HG03558 (cell line): Measurements from ENCODE around the gene SST.
"Not testable (repeated sequence)": the region's sequence is repeated elsewhere in the genome, so short reads cannot be mapped to it uniquely, and the experiment has no call there.

Experiments
- ATAC-seq: cut with Tn5 transposase; IDR thresholded peaks from one replicate; pipeline ENCODE4 v1.9.1; 2021; ENCODE audit warnings: moderate number of reproducible peaks; ENCODE audit not compliant: unreplicated experiment; ENCODE audit errors: extremely low read depth

SST gene

DNA sequence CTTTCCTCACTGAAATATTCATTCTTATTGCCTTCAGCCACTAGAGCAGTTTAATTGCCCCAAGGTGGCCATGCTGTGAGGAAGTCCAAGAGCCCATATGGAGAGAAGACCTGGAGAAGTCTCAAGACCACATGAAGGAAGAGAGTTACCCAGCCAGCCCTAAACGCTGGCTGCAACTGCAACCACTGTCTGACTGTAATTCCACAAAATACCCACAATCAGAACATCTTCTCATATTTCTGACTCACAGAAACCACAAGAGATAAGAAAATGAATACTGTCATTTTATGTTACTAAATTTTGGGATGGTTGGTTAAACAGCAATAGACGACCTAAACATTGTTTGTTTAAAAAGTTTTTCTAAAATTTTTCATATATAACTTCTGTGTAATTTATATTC, 14.7 kb upstream of the SST start:
- ATAC-seq = no peak

DNA sequence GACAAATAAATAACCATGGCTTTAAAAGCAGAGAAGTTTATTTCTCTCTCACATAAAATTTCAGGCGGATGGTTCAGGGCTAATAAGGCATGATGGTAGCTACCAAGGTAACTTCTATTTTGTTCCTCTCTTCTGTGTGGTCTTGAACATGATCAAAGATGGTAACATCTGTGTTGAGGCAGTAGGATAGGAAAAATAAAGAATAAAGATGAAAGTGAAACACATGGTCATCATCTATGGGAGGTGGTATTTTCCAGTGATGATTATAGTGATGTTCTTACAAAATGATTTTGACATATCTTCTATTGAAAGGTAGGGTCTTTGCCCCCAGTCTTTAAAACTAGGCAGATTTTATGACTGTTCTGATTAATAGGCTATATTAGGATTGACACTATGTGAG, 14.2 kb upstream of the SST start:
- no peak for ATAC-seq

DNA sequence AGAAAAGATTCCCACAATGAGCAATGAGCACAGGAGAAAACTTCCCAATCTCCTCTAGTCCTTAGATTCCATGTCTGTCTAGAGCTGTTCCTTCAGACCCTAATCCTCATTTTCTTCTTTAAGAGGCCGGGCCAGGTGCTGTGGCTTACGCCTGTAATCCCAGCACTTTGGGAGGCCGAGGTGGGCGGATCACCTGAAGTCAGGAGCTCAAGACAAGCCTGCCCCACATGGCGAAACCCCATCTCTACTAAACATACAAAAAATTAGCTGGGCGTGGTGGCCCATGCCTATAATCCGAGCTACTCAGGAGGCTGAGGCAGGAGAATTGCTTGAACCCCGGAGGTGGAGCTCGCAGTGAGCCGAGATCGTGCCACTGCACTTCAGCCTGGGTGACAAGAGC, 11.6 kb upstream of the SST start:
- ATAC-seq = not testable (repeated sequence)

DNA sequence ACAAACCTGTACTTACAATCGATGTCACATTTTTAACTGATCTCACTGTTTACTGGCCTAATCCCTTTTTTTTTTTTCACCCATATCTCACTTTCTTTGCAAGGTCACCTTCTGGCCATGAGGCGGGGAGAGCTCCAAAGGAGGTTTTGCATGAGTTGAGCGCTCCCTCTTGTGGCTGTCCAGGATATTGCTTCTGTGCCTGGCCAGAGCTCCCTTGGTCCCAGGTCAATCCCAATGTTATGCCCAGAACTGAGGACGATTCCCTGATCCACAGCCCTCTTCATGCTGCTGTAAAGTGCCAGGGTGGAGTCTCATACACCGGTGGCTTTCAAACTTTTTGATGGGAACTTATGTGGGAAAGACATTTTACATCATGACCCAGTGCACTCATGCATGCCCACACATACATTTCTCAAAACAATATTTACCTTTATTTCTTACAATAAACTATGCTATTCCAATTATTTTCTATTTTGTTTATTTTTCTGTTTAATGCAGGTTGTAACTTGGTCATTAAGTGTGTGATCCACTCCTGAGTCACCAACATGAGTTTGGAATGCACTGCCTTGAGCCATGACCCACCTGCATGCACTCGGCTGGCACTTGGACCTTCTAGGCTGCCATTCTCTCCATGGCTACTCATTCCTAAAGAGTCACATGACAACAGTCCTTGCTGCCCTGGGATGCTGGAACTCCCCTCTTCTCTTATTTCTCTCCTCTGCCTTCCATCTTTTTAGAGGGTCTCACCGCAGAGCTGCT, 9.6 kb upstream of the SST start:
- ATAC-seq = no peak

DNA sequence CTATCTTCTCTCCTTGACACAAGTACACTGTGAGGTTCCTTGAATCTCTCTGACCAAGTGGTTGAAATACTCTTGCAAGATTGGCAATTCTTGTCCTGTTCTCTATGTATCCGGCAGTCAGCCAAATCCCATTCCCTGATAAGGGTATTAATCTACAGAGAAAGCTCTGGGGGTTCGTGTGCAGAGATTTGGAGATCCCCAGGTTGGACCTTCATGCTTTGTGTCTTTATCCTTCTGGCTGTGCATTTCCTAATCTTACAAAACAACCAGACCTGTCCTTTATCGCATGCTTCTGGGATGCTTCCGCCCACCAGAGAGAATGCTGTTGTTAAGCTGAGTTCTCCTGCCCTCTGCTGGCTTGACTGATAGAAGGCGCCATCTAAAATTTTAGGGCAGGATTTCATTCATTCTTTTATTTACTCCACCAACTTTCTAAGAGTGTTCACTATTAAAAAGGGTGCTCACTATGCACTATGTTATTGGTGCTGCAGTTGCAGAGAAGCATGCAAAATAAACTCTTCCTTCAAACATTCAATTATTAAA, 8.6 kb upstream of the SST start:
- ATAC-seq = no peak

DNA sequence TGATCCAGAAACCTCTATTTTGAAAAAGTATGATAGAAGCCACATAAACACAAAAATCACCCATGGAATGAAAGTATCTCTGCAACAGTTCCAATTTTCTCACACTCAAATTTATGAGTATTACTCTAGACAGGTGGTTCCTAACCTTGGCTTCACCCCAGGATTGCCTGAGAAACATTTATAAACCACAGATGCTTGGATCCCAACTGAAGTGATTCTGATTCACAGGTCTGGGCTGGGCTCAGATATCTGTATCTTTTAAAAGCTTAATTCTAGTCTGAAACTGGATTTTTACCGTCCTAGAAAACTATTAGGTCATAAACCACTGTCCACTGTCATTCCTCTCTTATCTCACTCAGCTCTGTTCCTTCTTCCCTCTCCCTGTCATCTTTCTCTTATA, 7.4 kb upstream of the SST start:
- ATAC-seq = no peak

DNA sequence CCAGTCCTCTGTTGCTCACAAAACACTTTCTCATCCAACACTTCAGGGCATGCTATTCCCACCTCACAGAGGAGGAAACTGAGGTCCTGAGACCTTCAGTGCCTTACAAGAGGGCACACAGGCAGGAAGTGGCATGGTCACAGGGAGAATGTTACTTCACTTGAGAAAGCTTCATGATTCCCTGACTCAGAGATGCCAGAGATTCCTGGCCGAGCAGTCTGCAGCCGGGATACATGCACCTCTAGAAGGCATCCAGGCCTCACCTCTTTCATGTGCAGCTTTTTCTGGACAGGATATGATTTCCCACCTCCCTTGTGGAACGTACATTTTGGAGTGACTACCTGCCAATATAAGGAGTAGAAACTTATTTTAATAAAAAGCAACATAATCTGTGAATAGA, 2.8 kb upstream of the SST start:
- ATAC-seq = no peak

DNA sequence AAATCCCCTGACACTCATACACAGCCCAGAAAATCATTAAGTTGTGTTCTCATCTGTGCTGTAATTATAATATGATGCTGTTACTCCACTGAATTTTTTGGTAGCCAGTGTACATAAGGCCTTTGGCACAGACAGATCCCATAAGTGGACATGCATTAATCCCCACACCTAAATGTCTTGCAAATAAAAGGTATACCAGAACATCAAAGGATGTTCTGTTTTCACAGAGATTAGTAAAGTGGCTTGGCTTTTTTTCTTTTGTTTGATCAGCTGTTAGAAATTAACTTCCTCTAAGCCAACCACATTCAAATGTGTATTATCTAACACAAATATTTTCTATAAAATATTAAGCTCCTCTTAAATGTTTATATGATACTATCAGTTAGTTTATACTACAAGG, 2.7 kb downstream of the SST start:
- no peak for ATAC-seq

DNA sequence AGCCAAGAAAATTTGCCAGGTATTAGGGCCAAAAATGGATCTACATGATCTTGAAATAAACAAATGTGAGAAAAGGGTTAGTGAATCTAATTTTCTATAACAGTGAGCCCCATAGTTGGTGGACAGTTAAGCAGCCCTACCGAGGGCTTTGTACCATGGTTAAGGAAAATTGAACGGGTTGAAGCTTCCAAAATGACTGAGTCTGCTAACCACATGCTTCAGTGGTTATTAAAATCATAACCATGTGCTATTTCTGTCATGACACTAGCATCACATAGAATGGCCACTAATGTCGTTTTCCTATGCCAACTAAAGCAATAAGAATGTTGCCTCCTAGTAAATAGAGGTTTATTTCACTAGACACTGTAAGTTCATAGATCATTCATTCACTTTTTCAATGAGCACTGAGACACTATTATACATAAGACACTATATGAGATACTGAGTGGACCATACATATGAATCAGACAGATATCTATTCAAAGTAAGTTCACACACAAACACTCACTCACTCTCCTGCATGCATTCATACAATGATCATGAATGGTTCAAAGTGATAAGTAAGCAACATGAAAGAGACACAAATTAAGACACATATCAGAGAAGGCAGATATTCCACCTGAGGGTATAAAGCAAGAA, 4.3 kb downstream of the SST start:
- ATAC-seq = no peak

DNA sequence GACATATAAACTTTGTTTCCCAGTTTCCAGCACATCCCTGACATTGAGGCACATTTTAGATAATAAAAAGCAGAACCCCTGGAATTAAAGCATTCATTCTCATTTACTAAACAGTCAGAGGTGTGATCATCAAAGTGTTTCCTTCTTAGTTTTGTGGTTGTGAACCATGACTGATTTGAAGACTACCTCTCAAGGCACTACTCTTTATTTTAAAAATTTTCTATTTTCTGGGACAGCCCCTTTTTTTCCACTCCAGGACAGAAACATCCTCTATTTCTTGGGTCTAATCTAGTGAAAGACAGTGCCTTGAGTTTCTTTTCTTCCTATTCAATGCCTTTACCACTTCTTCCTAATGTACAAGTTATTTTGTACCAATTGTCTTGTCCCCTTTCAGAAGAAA, 5.2 kb downstream of the SST start:
- ATAC-seq = no peak

DNA sequence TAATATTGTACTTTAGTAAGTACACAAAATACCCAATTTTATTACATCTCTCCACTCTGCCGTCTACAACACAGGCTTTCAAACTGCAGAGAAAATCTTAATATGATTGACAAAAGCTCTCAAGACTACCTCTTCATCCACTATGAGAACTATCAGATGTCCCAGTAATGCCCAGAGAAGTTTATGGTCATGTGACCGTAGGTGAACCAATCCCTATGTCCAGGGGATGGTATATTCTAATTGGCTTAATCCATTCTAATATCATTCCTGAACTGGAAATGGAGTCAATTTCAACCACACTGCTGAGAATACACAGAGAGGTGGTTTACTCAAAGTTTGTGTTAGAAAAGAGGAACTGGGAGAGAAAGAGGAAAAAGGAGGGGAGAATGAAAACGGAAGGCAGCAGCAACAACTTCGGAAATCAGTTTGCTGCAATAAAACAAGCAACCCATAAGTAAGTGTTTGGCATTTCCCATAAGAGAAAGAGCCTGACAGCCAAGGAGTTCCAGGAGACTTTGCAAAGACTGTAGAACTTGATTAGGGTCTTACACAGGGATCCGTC, 7.3 kb downstream of the SST start:
- ATAC-seq = no peak

DNA sequence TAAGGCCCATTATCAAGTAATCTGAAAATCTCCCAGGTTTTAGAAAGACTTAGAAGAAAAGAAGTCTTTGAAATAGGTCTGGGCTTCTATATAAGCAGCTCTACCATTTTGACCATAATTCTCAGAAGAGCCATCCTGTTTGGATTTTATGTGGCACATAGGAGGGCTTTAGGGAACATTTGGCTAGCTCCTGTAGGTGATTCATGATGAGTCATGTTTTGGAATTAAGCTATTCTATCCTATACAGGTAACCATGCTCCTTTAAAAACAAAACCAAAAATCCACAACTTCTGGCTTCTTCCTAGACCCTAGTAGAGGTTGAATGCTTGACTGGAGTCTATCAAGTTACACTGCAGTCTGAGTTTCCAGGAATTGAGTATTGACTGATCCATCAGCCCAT, 8.9 kb downstream of the SST start:
- ATAC-seq = no peak

DNA sequence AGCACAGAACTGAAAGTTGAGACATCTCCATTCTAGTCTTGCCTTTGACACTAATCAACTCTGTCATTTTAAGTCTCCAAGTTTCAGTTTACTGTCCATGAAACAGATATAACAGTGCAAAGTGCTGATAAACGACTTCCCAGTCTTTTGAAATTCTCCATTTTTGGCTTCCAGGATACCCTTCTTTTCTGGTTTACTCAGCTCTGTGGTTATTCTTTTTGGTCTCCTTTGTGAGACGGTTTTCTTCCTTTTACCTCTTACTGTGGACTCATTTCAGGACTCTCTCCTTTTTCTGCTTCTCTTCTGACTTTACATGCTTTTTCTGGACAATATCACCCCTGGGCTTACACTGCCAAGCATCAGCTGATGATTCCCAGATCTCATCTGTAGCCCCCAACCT, 18.9 kb downstream of the SST start:
- no peak for ATAC-seq

DNA sequence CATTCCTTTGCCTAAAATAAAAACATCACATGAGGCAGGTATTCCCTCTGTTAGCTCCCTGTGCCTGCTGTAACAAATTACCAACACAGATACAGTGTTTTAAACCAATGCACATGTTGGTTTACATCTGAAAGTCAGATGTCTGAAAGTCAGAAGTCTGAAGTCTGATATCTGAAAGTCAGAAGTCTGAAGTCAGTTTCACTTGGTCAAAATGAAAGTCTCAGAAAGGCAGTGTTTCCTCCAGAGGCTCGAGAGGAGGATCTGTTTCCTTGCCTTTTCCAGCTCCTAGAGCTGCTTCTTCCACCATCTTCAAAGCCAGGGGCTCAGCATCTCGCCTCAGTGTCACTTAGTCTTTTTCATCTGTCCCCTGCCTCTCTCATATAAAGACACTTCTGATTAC, 22.0 kb downstream of the SST start:
- peak; percentile 81 for ATAC-seq

DNA sequence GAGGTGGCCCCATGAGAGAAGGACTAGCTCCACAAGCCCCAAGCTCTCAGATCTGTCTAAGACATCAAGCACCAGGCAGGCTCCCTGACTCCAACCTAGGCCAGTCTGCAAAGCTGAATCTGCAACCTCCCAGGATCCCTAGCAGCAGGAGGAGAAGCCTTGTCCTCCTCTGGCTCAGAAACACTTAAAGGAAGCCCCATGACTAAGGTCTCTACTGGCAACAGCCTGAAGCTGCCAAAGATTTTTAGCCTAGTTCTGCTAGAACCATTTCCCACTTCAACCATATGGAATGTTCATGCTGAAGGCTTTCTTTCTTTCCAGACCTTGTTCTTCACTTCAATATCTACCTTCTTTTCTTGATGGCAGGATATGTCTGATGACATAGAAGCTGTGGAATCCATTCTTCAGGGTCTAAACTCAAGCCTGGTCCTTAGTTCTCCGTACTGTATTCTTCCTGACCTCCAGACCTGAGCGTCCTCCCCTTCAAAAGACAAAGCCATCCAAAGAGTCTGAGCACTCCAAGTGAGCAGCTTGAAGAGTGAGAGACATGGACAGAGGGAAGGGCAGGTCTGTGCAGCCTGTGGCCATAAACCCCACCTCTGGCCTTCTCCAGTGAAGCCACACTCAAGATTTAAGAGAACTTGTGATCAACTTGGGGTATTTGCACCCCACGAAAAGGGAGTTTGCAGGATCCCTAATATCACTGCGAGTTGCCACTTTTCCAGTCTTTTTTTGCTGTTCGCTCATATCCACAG, 23.1 kb downstream of the SST start:
- no peak for ATAC-seq

DNA sequence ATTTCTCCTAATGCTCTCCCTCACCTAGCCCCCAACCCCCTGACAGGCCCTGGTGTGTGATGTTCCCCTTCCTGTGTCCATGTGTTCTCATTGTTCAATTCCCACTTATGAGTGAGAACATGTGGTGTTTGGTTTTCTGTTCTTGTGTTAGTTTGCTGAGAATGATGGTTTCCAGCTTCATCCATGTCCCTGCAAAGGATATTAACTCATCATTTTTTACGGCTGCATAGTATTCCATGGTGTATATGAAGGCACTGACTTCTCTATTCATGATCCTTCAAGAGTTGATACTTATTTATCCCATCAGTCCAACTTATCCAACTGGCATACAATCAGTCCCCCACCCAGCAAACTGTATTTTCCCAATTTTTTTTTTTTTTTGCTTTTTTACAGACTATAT, 24.8 kb downstream of the SST start:
- not testable (repeated sequence) for ATAC-seq

DNA sequence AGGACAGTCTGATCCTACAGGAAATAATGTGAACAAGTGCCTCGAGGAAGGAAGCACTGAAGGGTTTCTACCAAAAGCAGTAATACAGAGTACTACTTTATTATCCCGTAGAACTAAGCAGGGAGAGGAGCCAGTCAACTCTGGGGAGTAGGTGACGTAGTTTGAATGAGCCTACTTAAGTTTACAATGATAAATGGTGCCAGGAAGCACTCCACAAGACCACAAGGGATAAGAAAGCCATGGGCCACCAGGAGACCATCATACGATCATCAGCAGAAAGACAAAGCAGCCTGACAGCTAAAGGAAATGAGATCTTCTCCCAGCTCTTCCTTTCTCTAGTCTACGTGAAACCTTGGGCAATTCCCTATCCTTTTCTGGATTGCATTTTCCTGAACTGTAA, 27.3 kb downstream of the SST start:
- ATAC-seq = no peak

DNA sequence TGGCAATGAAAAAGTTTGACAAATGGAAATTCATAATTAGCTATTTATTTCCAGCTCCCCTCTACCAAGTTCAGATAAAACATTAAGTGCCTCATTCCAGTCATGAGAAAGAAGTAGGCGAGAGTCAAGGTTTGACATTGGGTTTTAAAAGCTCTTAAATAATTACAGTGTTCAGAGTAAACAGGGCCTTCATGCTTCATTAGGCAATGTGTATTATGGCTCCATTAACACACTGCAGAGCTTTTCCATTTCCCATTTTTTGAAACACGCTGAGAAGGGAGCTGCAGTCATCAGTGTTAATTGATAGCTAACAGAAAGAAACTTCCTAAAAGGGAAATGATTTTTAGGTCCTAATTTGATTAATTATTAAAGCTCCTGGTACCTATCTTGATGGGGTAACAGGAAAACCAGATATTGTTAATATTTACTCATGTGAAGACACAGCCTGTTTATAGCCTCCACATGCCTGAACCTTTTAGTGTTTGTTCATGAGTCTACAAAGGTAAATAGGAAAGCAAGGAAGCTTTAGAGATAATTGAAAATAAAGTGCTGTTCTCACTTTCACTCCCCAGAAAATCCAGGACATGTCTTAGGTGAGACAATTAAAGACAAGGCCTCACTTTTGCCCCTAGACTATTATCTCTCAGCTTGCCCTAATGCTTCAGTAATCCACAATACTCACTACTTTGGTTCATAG, 28.7 kb downstream of the SST start:
- no peak for ATAC-seq

DNA sequence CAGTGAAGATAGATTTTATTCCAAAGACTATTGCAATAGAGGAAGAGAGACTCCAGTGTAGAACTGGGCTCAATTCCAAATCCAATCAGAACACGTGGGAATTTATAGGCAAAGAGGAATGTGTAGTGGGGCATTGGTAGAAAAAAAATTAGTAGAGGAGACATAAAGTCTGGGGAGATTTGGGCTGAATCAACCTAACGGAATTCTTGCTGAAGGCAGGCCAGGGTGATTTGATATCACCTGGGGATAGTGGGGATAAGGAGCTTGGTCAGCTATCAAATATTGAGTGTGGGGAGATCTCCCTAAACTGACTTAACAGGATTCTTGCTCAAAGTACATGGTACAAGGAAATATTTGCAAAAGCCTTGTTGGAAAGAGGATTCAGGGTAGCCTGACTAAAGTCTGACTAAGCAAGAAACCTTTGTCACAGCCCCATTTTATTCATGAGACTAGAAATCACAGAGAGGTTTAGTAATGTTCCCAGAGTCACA, 29.6 kb downstream of the SST start:
- ATAC-seq = no peak

DNA sequence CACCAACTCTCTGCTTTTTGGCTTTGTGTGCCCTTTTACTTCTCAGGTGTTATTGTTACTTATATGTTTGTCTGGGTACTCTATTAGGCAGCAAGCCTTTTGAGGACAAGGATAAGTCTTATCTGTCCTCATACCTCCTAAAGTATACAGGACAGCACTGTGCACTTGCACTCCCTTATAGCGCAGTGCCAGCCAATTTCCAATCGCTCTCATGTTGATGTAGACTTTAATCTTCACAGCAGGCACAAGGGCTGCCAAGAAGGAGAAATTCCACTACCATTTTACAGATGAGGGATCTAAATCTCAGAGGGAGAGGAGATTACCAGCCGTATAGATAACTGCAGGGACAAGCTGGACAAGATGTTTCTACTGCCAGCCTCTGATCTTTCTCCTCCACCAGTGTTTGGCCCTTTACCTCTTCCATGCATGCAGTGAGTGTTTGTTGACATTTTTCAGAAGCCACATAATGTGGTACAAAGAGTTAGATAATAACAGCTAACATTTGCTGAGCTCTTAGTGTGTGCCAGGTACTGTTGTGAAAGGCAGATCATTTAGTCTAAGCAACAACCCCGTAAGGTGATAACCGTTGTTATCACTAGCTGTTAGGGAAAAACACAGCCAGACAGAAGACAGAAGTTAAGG, 30.1 kb downstream of the SST start:
- ATAC-seq = no peak
